Prostate gland (tissue), 2 donors: ENCODE results near the gene RAB19. TPM values are rescaled to one million over a fixed set of nuclear protein-coding genes. Genes with fewer than 3 reads are reported as not detected.

Experiments used
- DNase-seq: peaks from one replicate; pipeline ENCODE4 v3.0.0-alpha.2; 2019; ENCODE audit warnings: low spot score
- H3K27ac ChIP-seq, 2 donors: fragments of 200-600 bp; sonication (generic); 2 replicates each; pipeline ENCODE4 v1.5.1; 2017 to 2019
- H3K27me3 ChIP-seq: fragments of 200-600 bp; sonication (generic); replicated peaks from 2 replicates; pipeline ENCODE4 v1.5.1; 2019; ENCODE audit not compliant: insufficient read depth
- H3K36me3 ChIP-seq, 2 donors: fragments of 200-600 bp; sonication (generic); 1 replicate in 1 of 2; 2 replicates in 1 of 2; pipeline versions ENCODE4 v1.5.1 to v1.8.1; 2017 to 2019
- H3K4me1 ChIP-seq: fragments of 200-600 bp; sonication (generic); replicated peaks from 2 replicates; pipeline ENCODE4 v1.5.1; 2019
- H3K4me3 ChIP-seq, 2 donors: fragments of 200-600 bp; sonication (generic); 2 replicates each; pipeline ENCODE4 v1.5.1; 2017 to 2019
- H3K9me3 ChIP-seq: fragments of 200-600 bp; sonication (generic); 2 replicates; pipeline ENCODE4 v1.5.1; 2017
- CTCF ChIP-seq, 4 experiments: fragments of 200-600 bp in 2 of 4; fragments of 450-650 bp in 2 of 4; sonication (generic) in 2 of 4; IDR thresholded peaks; 1 replicate in 3 of 4; 2 replicates in 1 of 4; pipeline ENCODE4 v1.5.1; 2016 to 2019; ENCODE audit warnings: antibody characterized with exemption in 4 of 4, mild to moderate bottlenecking in 2 of 4, moderate library complexity in 2 of 4
- POLR2A ChIP-seq: fragments of 450-650 bp; IDR thresholded peaks from one replicate; pipeline ENCODE4 v1.6.1; 2016; ENCODE audit warnings: antibody characterized with exemption, mild to moderate bottlenecking
- POLR2AphosphoS5 ChIP-seq: sonication (generic); formaldehyde crosslinking; IDR thresholded peaks from one replicate; pipeline ENCODE4 v1.6.1; 2017; ENCODE audit warnings: antibody characterized with exemption
- WGBS: methylation state at CpG from one replicate; pipeline ENCODE4 v1.1.5; 2018; 5-methylcytosine and 5-hydroxymethylcytosine counted together
- intact Hi-C: fragments of 100-400 bp; cut with DNase I; formaldehyde crosslinking; loops from one replicate; pipeline ENCODE4 v1.14.2; 2022
- total RNA-seq, 2 donors: library from RNA; depleted of rRNA; stranded (reverse); fragments of >200 nt; gene quantifications; one replicate each; pipeline ENCODE4 v1.1.0, GENCODE V29; 2016

The RAB19 gene
- total RNA-seq, 2 donors from 2014 or later, result 0.80 to 9.3 TPM

GRCh38 chr7:140423501-140423900 is 19.6 kb downstream of the RAB19 start:
- TF ChIP-seq CTCF (IDR thresholded peaks at IDR 0.05), result no peak
- no peak for TF ChIP-seq POLR2A
- TF ChIP-seq POLR2AphosphoS5, result no peak
- Histone ChIP-seq H3K27me3 (no peaks in the 10 kb centered on the region), H3K36me3 (no peaks in the 10 kb centered on the region), H3K9me3 (no peaks in the 10 kb centered on the region), H3K4me3 (no peak overlapping the region), H3K27ac (no peak overlapping the region), H3K4me1 (no peaks in the 10 kb centered on the region)
- 91% methylated on average over 3 of the region's 3 CpGs for WGBS
- DNase-seq, result no peak
- intact Hi-C loops, result no loop called here

GRCh38 chr7:140425718-140426117 is 21.9 kb downstream of the RAB19 start:
- no peak for DNase-seq
- TF ChIP-seq POLR2A (no peak), POLR2AphosphoS5 (no peak), CTCF (IDR thresholded peaks at IDR 0.05) (no peak)
- intact Hi-C loops, result no loop called here
- Histone ChIP-seq H3K4me3 (no peak overlapping the region), H3K9me3 (no peaks in the 10 kb centered on the region), H3K27me3 (no peaks in the 10 kb centered on the region), H3K4me1 (no peaks in the 10 kb centered on the region), H3K36me3 (no peaks in the 10 kb centered on the region), H3K27ac (no peak overlapping the region)
- WGBS, result 77% methylated on average over 12 of the region's 12 CpGs

GRCh38 chr7:140426130-140426529 is 22.3 kb downstream of the RAB19 start:
- intact Hi-C loops, result no loop called here
- TF ChIP-seq POLR2A (no peak), POLR2AphosphoS5 (no peak), CTCF (IDR thresholded peaks at IDR 0.05) (no peak)
- Histone ChIP-seq H3K27ac (no peak overlapping the region), H3K27me3 (no peaks in the 10 kb centered on the region), H3K36me3 (no peaks in the 10 kb centered on the region), H3K9me3 (no peaks in the 10 kb centered on the region), H3K4me1 (no peaks in the 10 kb centered on the region), H3K4me3 (no peak overlapping the region)
- no peak for DNase-seq
- WGBS, result 92% methylated on average over 6 of the region's 6 CpGs

GRCh38 chr7:140433396-140433795 is 29.5 kb downstream of the RAB19 start:
- H3K4me3 ChIP-seq, result no peak overlapping the region
- H3K27me3 ChIP-seq, result no peaks in the 10 kb centered on the region
- no peak for TF ChIP-seq CTCF (IDR thresholded peaks at IDR 0.05)
- no peak for TF ChIP-seq POLR2A
- no peak for TF ChIP-seq POLR2AphosphoS5

GRCh38 chr7:140435252-140435895 is 31.5 kb downstream of the RAB19 start:
- no peak overlapping the region for H3K4me3 ChIP-seq

More at GRCh38 chr7:140433396-140433795, 29.5 kb downstream of the RAB19 start:
- H3K36me3 ChIP-seq, result no peaks in the 10 kb centered on the region
- intact Hi-C loops, result no loop called here
- no peaks in the 10 kb centered on the region for H3K4me1 ChIP-seq
- DNase-seq, result no peak
- no peaks in the 10 kb centered on the region for H3K9me3 ChIP-seq
- 56% methylated on average over 3 of the region's 3 CpGs for WGBS
- no peak overlapping the region for H3K27ac ChIP-seq

More at GRCh38 chr7:140435252-140435895, 31.5 kb downstream of the RAB19 start:
- no peak for TF ChIP-seq POLR2AphosphoS5
- TF ChIP-seq CTCF (IDR thresholded peaks at IDR 0.05), result no peak
- no peak for TF ChIP-seq POLR2A
- Histone ChIP-seq H3K4me1 (no peaks in the 10 kb centered on the region), H3K36me3 (no peaks in the 10 kb centered on the region), H3K27ac (no peak overlapping the region), H3K9me3 (no peaks in the 10 kb centered on the region), H3K27me3 (no peaks in the 10 kb centered on the region)
- intact Hi-C loops, result no loop called here
- 63% methylated on average over 46 of the region's 51 CpGs for WGBS
- DNase-seq, result no peak
